NCI-H2171 (cell line): Measurements from ENCODE around the gene RFX6.
"Not testable (repeated sequence)": the region's sequence is repeated elsewhere in the genome, so short reads cannot be mapped to it uniquely, and the experiment has no call there.

ENCODE experiments used
- DNase-seq: peaks from one replicate; lab custom pipeline; 2025; lab: John Stamatoyannopoulos, UW

RFX6 gene

GRCh38 chr6:116876635-116877611 lies at the start of gene RFX6:
Gene RFX6 (plus strand): TSS chr6:116877242. CDS start chr6:116877276, 34 bp downstream.
- DNase-seq = no peak

- DNase-seq = no peak
These were observed 49.3 kb upstream of the RFX6 start for GRCh38 chr6:116827561-116828240.

GRCh38 chr6:116828983-116829382 lies 48.1 kb upstream of the RFX6 start, which contains the start of gene GPRC6A:
Gene GPRC6A (minus strand): TSS chr6:116829083. CDS start chr6:116829013, 70 bp downstream.
- DNase-seq = no peak

GRCh38 chr6:116834526-116834925 lies 42.5 kb upstream of the RFX6 start:
- not testable (repeated sequence) for DNase-seq

- no peak for DNase-seq
These were observed 40.3 kb upstream of the RFX6 start for GRCh38 chr6:116836606-116837342.

- no peak for DNase-seq
These were observed 37.0 kb upstream of the RFX6 start for GRCh38 chr6:116840091-116840490.

- no peak for DNase-seq
These were observed 34.6 kb upstream of the RFX6 start for GRCh38 chr6:116842459-116842858.

- DNase-seq = peak; percentile 40
These were observed 29.8 kb upstream of the RFX6 start for GRCh38 chr6:116847227-116847626.

GRCh38 chr6:116858060-116858459 lies 19.0 kb upstream of the RFX6 start:
- no peak for DNase-seq

- DNase-seq = no peak
These were observed 17.8 kb upstream of the RFX6 start for GRCh38 chr6:116859264-116859663.

- DNase-seq = no peak
These were observed 10.7 kb upstream of the RFX6 start for GRCh38 chr6:116866281-116866871.

GRCh38 chr6:116872771-116873170 lies 4.3 kb upstream of the RFX6 start:
- DNase-seq = no peak

GRCh38 chr6:116876107-116876506 lies 935 bp upstream of the RFX6 start:
- DNase-seq = no peak

- no peak for DNase-seq
These were observed 701 bp downstream of the RFX6 start for GRCh38 chr6:116877743-116878142.

GRCh38 chr6:116881236-116881635 lies 4.2 kb downstream of the RFX6 start:
- no peak for DNase-seq

GRCh38 chr6:116883005-116883404 lies 6.0 kb downstream of the RFX6 start:
- no peak for DNase-seq

- DNase-seq = no peak
These were observed 7.5 kb downstream of the RFX6 start for GRCh38 chr6:116884530-116884929.

GRCh38 chr6:116887168-116887567 lies 10.1 kb downstream of the RFX6 start:
- no peak for DNase-seq

GRCh38 chr6:116887894-116888293 lies 10.9 kb downstream of the RFX6 start:
- DNase-seq = no peak

- DNase-seq = no peak
These were observed 11.8 kb downstream of the RFX6 start for GRCh38 chr6:116888732-116889360.

GRCh38 chr6:116894669-116895068 lies 17.6 kb downstream of the RFX6 start:
- no peak for DNase-seq
